HG03342 (cell line): ENCODE measurements around the gene NFIA.
"Not testable (repeated sequence)": the region's sequence is repeated elsewhere in the genome, so short reads cannot be mapped to it uniquely, and the experiment has no call there.

ENCODE experiments used
- ATAC-seq: cut with Tn5 transposase; IDR thresholded peaks from one replicate; pipeline ENCODE4 v1.9.1; 2021; ENCODE audit warnings: mild to moderate bottlenecking, moderate library complexity; ENCODE audit not compliant: unreplicated experiment

The NFIA gene

DNA sequence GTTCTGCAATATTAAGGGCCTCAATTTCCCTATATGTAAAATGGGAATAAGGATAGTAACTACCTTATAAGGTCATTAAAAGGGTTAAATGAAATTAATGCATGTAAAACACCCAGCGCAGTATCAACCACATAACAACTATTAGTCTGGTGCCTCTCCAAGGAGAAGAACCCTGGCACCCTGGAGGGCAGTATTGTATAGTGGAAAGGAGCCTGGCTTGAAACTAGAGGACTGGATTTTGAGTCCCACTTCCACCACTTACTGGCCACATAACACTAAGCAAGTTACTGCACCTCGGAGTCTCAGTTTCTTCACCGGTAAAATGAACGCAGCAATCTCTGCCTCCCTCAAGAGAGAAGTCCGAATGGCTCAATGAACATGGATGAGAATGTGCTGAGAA lies 385.5 kb downstream of the NFIA start:
- not testable (repeated sequence) for ATAC-seq

DNA sequence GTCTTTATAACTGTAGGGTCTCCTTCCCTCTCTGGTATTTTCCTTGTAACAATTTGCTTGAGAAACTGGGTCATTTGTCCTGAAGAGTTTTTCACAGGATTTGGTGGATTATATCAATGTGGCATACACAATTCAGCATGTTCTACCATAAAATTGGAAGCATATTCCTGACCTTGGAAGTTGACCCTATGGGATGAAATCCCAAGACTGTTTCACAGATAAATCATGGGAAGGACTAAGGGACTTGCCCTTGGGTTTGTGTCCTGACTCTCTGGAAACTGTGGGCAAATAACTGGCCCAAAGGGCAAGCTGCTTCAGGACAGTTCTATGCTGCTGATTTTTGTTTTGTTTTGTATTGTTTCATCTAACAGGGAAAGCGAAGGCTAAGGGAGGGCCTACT lies 387.0 kb downstream of the NFIA start:
- ATAC-seq: no peak

DNA sequence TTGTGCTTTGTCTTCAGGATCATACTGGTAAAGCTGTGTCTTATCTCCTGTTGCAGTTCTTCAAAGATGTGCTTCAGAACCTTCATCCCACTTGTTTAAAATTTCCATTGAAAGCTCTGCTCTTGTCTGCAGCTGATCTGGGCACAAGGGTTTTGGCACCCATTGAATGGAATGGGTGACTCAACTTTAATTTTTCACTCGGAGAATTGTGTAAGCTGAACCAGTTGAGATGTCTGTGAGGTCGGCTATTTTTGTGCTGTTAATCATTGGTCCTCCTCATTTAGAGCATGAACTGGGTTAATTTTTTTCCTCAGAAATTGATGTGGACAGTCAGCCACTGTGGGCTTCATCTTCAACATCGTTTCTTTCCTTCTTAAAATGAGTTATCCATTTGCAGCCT lies 390.5 kb downstream of the NFIA start:
- no peak for ATAC-seq

DNA sequence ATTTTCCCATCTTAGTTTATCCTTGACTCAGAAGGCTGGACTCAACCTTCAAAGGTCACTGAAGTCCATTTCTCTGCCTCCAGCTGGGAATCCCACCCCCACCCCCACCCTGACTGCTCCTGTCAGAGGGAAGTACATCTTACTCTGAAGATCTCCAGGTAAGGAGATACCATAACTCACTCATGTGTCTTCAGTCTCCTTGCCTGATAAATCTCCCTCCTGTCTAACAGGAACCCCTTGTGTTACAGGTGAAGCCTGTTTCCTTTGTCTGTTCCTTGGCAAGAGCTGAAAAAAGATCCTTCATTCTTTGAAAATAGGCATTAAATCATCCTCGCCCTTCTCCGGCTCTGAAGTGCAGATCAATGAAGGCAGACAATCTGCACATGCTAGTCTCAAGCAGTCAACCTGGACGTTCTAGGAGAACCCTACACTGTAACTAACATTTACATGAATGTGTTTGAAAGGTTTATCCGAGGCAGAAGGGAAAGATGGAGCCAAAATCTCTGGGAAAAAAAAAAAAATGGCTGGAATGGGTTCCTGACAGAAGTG lies 392.0 kb downstream of the NFIA start:
- ATAC-seq: no peak

DNA sequence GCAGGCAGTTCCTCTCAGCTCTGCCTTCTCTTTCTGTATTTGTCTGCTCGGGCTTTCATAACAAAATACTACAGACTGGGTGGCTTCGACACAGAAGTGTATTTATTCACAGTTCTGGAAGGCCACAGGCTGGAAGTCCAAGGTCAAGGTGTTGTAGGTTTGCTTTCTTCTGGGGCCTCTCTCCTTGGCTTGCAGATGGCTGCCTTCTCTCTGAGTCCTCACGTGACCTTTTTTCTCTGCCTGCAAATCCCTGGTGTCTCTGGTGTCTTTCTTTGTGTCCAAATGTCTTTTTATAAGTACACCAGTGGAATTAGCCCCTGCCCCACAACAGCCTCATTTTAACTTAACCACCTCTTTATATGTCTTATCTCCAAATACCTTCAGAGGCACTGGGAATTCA lies 392.6 kb downstream of the NFIA start:
- no peak for ATAC-seq

DNA sequence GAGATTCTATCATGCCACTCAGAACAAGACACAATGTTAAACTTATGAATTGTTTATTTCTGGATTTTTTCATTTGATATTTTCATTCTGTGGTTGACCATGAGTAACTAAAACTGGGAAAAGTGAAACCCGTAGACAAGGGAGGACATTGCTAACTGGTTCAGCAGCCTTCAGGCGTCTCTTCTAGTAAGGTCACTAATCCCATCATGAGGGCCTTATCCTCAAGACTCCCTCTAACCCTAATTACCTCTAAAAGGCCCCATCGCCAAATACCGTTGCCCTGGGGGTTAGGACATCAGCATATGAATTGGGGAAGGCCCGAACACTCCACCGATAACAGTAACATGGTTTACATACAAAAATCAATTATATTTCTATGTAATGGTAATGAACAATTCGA lies 394.9 kb downstream of the NFIA start:
- ATAC-seq: no peak

DNA sequence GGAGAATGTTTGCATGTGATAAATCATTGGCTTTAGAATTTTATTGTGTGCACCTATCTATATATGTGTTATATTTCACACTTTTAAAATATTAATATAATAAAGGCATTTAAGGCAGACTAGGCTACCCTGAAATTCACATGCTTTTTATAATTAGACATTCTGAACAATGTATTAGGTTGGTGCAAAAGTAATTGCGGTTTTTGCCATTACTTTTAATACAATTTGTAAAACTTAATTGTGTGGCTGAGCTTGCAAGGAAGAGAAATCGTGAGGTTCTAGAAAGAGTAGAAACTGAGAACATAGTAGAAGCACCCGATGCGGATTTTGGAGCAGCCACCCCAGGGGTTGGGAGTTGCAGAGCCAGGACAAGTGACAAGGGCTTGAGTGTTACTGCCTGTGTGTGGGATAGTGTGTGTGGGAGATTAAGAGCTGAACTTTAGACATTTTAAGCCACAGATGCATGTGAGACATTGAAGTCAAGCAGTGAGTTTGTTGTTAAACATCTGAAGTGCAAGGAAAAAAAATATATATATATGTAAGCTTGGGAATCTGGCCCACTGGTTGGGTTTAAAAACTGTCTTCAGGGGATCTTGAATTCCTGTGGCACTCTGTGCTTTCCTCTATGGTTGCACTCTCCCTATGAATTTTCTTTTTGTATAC lies 398.0 kb downstream of the NFIA start:
- ATAC-seq: no peak

DNA sequence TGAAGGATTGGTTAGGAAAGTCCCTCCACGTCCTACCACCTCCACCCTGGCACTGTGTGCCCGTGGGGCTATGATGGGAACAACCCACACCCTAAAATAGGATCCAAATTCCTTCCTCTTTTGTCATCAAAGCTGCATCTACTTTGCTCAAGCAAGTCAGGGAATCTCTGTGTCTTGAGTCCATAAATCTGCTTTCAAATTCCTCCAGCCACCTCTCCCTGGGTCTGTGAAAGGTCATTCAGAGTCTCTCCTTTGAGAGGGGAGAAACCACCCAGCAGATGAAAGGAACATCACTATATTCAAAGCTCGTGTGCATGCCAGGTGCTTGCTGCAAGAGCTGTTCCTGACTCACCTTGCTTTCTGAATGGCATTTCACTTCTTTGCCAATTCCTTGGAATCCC lies 399.0 kb downstream of the NFIA start:
- no peak for ATAC-seq

DNA sequence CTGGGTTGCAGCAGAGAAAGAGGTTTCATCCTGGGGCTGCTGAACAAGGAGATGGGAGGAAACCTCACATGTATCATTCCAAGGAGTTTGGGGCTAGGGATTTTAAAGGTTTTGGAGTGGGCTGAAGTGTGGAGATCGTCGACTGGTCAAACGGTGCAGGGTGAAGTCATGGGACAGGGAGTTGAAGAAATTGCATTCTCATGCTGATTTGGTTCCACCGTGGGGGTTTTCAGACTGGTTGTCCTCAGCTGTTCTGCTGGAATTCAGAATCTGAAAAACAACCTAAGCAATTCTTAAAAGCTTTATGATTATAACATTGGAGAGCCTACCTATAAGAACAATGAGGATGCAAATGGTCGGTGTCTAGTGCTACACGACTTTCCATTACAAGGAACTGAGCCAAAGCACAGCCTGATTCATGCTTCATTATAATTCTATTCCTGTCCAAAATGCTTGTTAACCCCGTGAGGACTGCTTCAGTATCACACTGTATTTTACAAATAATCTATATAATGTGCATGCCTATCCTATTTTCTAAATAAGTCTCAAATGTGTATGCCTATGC lies 399.9 kb downstream of the NFIA start:
- no peak for ATAC-seq

DNA sequence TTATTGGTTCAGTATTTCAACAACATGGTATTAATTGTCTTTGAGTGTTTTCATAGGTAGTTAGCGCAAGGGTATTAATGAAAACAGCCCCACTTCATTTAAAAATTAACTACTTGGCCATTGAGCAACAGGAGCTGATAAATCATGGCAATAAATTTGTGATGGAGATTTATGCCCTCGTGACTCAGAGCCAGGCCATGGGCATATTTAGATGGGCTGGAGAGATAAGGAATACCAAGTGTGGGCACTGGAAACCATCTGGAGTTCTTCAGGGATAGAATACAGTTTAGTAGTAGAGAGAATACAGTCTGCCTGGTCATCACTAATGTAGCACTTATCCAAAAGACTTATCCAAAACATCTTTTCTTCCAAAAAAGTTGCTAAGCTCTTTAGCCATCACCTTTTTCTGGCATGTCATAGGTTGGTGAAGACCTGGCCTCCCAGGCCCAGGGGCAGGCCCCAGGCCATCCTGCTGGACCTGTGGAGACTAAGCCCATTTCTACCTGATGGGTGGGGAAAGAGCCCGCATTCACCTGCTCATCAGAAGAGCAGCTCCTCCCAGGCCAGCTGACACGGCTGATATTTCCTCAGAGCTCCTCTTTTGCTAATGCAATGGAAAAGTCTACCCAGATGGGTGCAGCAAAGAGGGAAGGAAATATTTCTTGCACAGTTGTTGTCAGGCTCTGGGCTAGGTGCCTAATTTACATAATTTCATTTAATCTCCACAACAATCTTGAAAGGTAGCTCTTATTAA lies 404.6 kb downstream of the NFIA start:
- no peak for ATAC-seq

DNA sequence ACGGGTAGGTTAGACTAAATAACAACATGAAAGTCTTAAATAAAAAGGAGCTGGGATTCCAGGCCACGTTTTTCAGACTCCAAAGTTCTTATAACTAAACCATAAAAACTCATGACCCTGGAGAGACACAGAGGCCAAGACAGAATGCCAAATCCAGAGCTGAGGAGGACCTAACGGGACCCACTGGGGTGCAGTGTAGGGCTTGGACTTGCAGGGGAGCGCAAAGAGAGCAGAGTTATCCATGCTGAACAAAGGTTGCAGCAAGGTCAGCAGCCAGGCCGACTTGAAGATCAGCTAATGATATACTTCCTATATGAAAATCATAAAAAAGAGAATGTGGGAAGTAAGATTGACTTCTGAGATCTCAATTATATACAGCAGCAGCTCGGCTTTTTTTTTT lies 405.4 kb downstream of the NFIA start:
- ATAC-seq: no peak

DNA sequence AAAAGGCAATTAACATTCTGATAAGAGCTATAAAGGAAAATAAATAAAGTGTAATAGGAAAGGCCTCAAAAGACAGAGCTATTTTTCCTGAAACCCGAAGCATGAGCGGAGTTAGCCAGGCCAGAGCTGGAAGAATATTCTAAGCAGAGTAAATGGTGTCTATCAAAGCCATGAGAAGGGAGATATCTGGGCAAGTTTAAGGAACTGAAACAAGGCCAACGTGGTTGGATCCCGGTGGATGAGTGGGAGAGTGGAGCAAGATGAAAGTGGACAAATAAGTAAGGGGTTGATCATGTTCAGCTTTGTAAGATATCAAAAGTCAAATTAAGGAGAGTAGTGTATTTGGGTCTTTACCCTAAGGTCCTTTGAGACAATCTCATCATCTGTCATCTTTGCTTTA lies 408.6 kb downstream of the NFIA start:
- no peak for ATAC-seq

DNA sequence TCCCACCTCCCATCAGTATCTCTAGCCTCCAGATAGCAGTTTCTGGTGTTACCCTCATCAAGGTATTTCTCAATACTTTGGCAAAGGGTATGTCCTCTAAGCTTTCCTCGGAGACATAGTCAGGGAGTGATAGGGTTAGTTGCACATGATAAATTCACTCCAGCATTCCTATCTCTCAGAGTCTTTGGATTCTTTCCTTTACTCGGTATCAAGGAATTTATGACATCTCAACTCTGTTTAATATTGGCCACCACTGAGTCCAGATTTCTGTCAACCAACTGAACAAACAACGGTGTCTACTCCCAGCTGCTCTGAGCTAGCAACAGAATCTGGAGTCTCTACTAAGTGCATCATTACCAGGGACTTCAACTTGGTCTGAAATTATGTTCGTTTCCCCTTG lies 409.1 kb downstream of the NFIA start:
- ATAC-seq: no peak

DNA sequence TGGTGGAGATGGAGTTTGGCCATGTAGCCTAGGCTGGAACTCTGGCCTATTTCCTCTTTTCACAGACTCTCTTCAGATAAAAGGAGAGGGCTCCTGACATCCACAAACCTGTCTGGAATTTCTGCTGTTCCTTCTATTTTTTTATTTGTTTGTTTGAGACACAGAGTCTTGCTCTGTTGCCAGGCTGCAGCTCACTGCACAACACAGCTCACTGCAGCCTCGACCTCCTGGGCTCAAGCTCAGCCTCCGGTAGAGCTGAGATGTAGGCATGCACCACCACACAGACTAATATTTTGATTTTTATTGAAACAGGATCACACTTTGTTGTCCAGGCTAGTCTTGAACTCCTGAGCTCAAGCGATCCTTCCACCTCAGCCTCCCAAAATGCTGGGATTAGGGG lies 411.6 kb downstream of the NFIA start:
- no peak for ATAC-seq

DNA sequence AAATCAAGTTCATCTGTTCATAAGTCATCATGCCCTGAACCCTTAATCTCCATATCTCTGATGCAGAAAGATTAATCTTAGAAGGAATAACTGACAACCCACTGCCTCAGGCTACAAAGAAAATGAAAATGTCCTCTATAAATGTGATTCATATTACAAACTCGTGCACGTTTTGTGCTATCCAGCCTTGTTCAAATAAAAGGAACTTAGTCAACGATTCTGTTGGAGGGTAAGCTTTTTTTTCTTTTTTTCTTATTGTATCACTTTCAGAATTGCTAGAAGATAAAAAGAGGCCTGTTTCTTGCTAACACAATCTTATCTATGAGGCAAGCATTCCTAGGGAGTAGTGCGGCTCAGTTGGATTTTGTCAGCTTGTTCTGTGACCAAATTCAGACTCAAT lies 414.1 kb downstream of the NFIA start:
- no peak for ATAC-seq

DNA sequence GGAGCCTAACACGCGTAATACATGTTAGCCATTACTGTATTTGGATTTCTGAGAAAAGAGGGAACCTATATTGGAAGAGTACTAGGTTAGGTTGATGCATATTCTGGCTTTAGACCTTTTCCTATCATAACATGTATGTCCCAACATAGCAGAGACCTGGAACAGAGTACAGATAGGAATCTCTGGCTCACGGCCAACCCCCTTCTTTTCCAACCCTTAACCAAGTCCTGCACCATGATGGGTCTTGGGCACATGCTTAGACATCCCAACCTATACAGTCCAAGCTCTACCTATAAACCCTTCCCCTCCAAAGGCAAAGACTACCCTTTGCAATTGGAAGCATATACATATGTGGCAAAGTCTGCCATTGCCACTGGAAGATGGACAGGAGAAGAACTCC lies 414.7 kb downstream of the NFIA start:
- no peak for ATAC-seq

DNA sequence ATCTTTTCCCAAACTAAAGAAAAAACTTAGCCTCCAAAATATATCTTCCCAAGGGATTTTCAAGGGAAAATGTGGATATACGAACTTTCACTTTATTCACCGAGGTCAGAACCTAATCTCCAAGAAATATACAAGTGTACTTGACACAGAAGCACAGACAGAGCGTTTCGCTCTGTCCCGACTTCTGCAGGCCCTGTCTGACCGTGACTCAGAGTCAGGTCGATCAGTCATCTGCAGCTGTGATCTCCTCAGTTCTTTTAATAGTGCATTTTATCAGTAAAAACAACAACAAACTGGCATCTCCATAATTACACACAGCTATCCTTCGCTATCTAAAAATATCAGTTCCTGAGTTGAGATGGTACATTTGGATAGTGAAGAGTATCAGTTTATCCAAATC lies 416.0 kb downstream of the NFIA start:
- no peak for ATAC-seq

DNA sequence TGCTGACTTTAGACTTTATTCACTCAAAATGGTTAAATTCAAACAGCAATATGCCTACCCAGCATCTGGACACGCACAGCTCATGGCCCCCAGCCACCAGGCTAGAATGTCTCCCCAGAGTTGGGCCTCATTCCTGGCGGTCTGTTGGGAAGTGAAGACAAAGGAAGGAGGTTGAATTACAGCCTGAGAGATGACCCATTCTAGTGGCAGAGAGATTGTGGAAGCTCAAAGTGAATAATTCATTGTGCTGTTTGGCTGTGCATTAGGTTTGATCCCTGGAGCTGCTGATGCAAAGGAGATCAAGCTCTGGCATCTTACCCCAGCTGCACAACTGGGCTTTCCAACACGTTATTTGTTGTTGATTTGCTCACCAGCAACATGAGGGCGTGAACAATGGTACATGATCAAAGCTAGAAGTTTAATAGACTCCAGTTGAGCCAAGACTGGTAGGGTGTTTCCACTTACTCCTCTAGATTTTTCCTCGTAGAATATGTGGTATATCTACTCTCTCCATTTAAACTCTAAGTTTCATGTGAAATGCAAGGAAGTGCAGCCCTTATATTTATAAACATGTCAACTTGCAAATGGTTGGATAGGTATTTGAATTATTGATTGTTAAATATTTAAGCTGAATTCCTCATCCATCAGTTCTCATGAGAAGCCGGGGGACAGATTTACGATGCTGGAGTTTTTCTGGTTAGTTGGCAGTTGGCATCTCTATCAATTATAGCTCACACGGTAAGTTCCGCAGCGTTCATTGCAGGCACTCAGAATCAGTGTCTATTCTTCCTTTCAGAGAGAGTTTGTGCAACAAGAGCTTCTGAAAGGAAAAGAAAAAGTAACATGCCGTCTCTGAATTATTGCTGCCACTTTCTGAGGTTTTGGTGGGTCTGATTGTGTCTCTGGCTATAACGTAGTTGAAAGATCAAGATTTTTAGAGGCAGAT lies 419.9 kb downstream of the NFIA start:
- ATAC-seq: no peak

DNA sequence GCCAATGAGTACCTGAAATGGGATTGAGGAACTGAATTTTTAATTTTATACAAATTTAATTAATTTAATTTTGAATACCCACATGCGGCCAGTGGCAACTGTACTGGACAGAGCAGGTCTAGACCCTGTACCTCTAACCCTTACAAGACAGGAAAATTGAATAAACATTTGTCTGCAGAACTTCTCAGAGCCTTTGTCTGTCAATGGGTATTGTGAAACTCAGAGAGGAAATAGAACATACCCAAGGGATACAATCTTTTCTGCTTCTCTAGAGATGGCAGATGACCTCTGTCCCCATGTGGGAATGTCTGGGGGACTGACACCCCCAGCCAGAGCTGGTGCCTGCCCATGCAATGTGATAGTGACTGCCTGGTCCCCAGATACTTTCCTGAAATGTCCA lies 421.9 kb downstream of the NFIA start:
- ATAC-seq: no peak

DNA sequence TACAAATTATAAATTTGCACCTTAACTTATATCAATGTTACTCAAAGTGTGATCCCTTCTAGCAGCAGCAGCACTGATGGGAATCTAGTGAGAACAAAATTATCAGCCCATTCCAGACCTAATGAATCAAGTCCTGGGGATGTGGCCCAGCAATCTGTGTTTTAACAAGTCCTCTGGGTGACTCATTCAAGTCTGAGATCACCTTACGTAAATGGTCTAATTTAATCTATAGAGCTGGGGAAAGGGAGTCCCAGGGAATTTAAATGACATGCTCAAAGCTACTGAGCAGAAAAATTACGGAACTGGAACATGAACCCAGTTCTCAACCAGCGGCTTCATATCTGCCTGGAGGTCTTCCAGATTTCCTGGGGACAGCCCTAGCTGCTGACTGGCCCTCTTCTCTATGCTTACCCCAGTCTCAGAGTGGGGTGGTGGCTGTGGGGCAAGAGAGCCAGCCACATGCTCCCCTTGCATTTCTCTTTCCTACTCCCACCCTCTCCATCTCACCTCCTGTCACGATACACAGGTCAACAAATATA lies 422.6 kb downstream of the NFIA start:
- ATAC-seq: no peak

DNA sequence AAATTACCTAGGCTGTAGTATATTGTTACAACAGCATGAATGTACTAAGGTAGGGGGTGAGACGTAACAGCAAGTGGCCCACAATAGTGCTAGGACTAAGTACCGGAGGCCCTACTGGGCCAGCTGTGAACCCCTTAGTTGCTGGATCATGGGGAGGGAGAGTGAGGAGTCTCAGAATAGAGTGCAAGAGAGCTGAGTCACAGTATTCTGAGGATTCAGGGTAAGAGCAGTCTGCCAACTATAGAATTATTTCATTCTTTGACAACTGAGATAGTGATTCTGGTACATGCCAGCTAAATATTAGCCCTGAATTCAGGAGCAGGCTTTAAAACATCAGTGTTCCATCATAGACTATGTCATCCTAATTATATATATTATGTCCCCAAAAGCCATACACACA lies 423.9 kb downstream of the NFIA start:
- no peak for ATAC-seq
